SK-N-MC (cell line): Measurements from ENCODE around the gene PLSCR1.

ENCODE experiments used
- EZH2 ChIP-seq: fragments of 200-600 bp; sonication (generic); IDR thresholded peaks from one replicate; pipeline ENCODE4 v1.6.1; 2017; ENCODE audit warnings: antibody characterized with exemption
- POLR2AphosphoS5 ChIP-seq: IDR thresholded peaks from 2 replicates; pipeline ENCODE4 v1.6.1; 2012; ENCODE audit warnings: mild to moderate bottlenecking, low read depth, low read length, borderline replicate concordance

GRCh38 chr3:146473726-146474125, 70.7 kb downstream of the PLSCR1 start:
- no peak for TF ChIP-seq POLR2AphosphoS5
- no peak for TF ChIP-seq EZH2
